GM12864 (cell line): Measurements from ENCODE around the gene CSTF1.

Experiments used
- DNase-seq: peaks from one replicate; pipeline ENCODE4 v3.0.0-alpha.2; 2011; ENCODE audit warnings: low read depth
- H3K4me3 ChIP-seq: 2 replicates; pipeline ENCODE4 v1.5.1; 2011; ENCODE audit warnings: mild to moderate bottlenecking, low read depth, low read length, control low read depth
- CTCF ChIP-seq: IDR thresholded peaks from 2 replicates; pipeline ENCODE4 v1.5.1; 2011; ENCODE audit warnings: low read depth, mild to moderate bottlenecking, moderate library complexity, low read length, control low read depth, inconsistent platforms; ENCODE audit errors: missing control alignments

CSTF1 gene

DNA sequence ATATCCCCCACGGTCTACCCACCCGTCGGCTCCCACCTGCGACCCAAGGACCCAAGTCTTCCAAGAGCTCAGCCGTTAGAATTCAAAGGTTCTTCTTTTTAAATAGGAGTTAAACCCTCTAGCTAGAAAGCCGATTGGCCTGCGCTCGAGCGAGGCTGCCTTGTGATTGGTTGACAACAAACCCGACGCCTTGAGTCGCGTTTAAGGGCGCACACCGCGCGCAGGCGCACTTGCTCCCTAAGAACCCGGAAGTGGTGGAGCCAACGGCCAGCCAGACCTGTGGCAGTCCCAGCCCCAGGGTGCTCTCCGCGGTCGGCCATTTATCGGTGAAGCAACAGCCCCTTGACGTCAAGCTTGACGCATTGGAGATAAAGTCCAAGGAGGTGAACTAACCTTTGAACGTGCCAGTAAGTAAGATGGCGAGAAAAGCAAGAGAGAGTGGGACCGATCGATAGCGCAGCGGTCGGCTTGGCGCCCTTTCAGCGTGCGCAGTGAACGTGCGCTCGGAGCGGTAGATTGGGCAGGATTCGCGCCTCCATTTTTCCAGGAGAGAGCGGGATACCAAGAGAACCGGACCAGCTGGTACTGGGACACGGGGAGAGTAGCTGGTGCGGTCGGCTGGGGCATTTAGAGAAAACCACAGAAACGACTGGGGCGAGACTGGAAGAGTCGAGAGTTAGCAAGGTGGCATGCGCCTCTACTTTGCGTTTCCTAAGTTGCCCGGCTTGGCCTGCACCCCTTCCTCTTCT is at the start of gene CSTF1, which contains the start of gene AURKA:
TSS of gene CSTF1 (plus strand) at position 514 of the 749 bp plus-strand sequence. CDS start 2,908 bp downstream, outside the sequence.
TSS of gene AURKA (minus strand) at position 84 of the 749 bp plus-strand sequence. CDS start 4,018 bp downstream, outside the sequence.
- DNase-seq, result peak; percentile 99
- no peak for TF ChIP-seq CTCF
- peak within 1 kb of the TSS; percentile 96 for H3K4me3 ChIP-seq

- TF ChIP-seq CTCF, result no peak
- no peak for DNase-seq
- H3K4me3 ChIP-seq, result no peak overlapping the region
Observed at GRCh38 chr20:56342783-56343182, 49.7 kb upstream of the CSTF1 start.

DNA sequence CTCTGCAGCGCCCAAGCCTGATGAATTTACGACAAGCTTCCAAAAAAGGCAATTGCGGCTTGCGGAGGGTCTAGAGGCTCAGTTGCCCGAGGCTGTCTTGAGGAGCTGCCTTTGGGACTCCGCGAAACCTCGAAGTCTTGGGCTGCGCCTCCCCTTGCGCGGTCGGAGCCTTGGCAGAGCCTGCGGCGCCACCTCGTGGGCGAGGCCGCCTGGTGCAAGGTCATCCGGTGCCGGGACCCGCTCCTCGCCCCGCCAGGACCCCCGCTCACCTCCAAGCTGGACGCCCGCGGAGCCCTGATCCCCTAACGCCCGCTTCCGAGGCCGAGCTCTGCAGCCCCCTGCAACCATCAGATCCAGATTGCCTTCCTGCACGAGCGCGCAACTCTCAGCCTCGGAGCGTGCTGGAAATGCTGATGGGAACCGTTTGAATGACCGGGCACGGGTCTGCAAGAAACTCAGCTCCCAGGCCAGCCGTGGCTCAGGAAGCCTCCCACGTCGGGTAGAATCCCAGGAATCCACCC is 48.5 kb upstream of the CSTF1 start:
- DNase-seq, result no peak
- H3K4me3 ChIP-seq, result no peak overlapping the region
- TF ChIP-seq CTCF, result peak; percentile 71

DNA sequence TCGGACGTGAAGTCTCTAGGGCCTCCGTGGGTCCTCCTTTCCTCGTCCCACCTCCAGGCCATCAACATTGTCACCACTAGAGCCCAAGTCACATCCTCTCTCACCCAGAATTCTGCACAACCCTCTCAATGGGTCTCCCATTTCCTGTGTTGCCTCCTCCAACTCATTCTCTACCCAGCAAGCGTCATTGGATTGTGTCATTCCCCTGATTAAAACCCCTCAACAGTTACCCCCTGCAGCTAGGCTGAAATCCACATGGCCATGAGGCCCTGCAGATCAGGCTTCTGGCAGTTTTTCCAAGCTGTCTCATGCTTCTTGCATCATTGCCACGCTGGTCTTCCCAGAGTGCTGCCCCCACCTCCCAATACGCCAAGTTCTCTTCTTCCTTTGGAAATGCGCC is 46.5 kb upstream of the CSTF1 start:
- DNase-seq, result no peak
- no peak overlapping the region for H3K4me3 ChIP-seq
- TF ChIP-seq CTCF, result no peak

DNA sequence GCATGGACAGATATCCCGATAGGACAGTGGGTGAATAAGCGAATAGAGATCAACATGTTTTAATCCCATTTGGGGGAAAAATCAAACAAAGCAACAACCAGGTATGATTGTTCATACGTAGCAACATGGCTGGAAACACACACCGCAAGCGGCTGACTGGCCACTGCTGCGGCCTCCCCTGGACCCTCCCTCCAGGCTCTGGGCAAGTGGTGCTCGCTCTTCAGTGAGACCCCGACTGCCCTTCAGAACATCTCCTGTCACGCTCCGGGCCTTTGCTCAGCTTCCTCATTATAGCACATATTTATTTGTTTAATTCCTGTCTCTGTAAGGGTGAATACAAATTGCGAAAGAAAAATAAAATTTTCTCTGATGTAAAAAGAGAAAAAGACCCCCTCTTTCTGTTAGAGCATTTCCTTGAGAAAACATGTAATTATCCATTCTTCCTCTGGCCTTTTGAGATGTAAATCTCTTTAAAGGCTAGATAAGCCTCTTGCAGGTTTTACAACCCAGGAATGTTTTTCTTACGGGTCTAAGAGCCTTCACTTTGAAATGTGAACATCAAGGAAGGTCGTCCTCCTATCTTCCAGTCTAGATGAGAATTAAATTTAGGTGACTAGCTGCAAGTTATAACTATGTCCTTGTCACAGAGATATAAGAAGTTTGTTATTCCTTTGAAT is 44.7 kb upstream of the CSTF1 start:
- no peak for TF ChIP-seq CTCF
- no peak for DNase-seq
- H3K4me3 ChIP-seq, result no peak overlapping the region

- no peak overlapping the region for H3K4me3 ChIP-seq
- DNase-seq, result no peak
Observed at GRCh38 chr20:56348305-56348693, 44.1 kb upstream of the CSTF1 start.

More at GRCh38 chr20:56348305-56348693, 44.1 kb upstream of the CSTF1 start:
- no peak for TF ChIP-seq CTCF
